Measurements from ENCODE around the gene ARL4D. TPM values are rescaled to one million over a fixed set of nuclear protein-coding genes. Genes with fewer than 3 reads are reported as not detected.

Gene ARL4D
- total and polyA plus RNA-seq, 2 donors (not counting 1 experiment from before 2014, with no cell fraction given), result 11.3 to 14.5 TPM

GRCh38 chr17:43405861-43406260, 7.1 kb downstream of the ARL4D start:
- H3K9me3 ChIP-seq (ENCODE audit: control extremely low read depth in 1 of 3, control insufficient read depth in 2 of 3, insufficient read depth in 1 of 3, low read length in 2 of 3), result no peaks in the 10 kb centered on the region
- H3K27me3 ChIP-seq (replicated peaks in 1 of 4; ENCODE audit: control extremely low read depth in 1 of 4, control insufficient read depth in 3 of 4, insufficient read depth in 4 of 4, low read length in 3 of 4), result no peaks in the 10 kb centered on the region
- intact Hi-C loops (cut with micrococcal nuclease), result no loop called here
- DNase-seq (no peak), ATAC-seq (ENCODE audit: low read depth) (no peak)
- no peaks in the 10 kb centered on the region for H3K79me2 ChIP-seq (ENCODE audit: control insufficient read depth, insufficient read depth, low read length)
- H3K27ac ChIP-seq (ENCODE audit: low read length in 2 of 2), result no peak overlapping the region
- no peak overlapping the region for H3K4me3 ChIP-seq (ENCODE audit: control extremely low read depth in 1 of 5, extremely low read depth in 1 of 5, insufficient read depth in 1 of 5, low read depth in 2 of 5, low read length in 4 of 5)
- H3K36me3 ChIP-seq (replicated peaks in 1 of 2; ENCODE audit: control extremely low read depth in 1 of 2, control insufficient read depth in 1 of 2, extremely low read depth in 1 of 2, insufficient read depth in 2 of 2, low read length in 1 of 2), result no peaks in the 10 kb centered on the region
- no peak overlapping the region for H2AFZ ChIP-seq (ENCODE audit: insufficient read depth, low read depth, low read length, poor library complexity, severe bottlenecking)
- ChIA-PET CTCF (interaction anchor here (1.0 to 1.8 kb wide), 2 partner anchors 10 to 11 kb away, joined by 4 to 5 read pairs; no protein-coding TSS in a partner anchor), POLR2A (no interaction called here)
- no peak overlapping the region for H3K4me3 Mint-ChIP-seq
- no peak overlapping the region for H3K4me2 ChIP-seq (replicated peaks; ENCODE audit: low read depth, low read length, poor library complexity, severe bottlenecking)
- H3K27me3 Mint-ChIP-seq, result peaks cover 3% of the 10 kb centered on the region
- no peaks in the 10 kb centered on the region for H3K9me3 Mint-ChIP-seq (ENCODE audit: insufficient read depth)
- no peak for TF ChIP-seq CTCF (IDR thresholded peaks at IDR 0.05)
- TF ChIP-seq EZH2 (IDR thresholded peaks at IDR 0.05; ENCODE audit: borderline replicate concordance, insufficient read depth, low read depth, low read length, poor library complexity, severe bottlenecking), result no peak
- H3K9ac ChIP-seq (ENCODE audit: low read length), result no peak overlapping the region
- H3K27ac Mint-ChIP-seq, result no peak overlapping the region
- H3K4me1 ChIP-seq (ENCODE audit: control insufficient read depth in 2 of 2, insufficient read depth in 2 of 2, low read length in 2 of 2), result peaks cover 5 to 16% of the 10 kb centered on the region in 2 donors
- peaks cover 20% of the 10 kb centered on the region for H3K4me1 Mint-ChIP-seq
- H4K20me1 ChIP-seq (ENCODE audit: control insufficient read depth, insufficient read depth, low read length, poor library complexity, severe bottlenecking), result no peaks in the 10 kb centered on the region

DNA sequence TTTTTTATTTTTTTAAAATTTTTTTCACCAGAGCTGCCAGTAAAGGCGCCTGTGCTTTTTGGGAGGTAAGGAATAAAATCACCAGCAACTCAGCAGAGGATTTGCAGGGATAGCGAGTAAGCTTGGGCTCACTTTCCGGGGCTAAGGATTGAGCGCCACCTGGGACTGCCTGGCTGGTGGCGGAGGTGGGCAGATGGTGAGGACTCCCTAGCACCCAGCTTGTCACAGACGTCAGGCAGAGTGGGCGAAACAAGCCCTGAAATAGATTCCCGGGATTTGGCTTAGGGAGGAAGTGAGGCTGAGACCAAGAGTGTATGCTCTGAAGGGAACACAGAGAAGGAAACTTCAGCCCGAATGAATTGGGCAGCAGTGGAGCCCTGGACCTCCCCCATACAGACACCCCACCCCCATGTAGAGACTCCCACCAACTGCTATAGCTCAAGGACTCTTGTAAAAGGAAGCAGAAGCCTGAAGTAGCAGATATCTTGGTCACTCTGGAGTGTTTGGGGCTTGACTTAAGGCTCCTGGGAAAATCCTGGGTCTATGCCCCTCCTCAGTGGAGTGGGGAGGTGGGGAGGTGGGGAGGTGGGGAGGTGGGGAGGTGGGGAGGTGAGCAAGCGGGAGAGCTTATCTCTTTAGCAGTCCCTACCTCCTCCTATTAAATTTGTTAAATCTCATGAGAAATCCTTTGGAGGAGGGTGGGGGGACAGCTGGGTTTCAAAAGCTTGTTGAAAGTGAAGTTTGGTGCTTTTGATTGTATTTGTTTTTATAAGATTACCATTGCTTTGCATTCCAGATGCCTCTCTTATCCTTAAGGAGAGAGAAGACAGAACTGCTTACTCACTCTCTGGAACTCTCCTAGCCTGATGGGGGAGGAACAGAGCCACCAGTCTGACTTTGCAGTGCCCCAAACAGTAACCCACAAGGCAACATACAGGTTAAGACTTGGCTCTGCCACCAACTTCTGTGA, 8.2 kb downstream of the ARL4D start:
- no peak for DNase-seq
- H3K4me3 ChIP-seq (ENCODE audit: control extremely low read depth in 1 of 5, extremely low read depth in 1 of 5, insufficient read depth in 1 of 5, low read depth in 2 of 5, low read length in 4 of 5), result no peak overlapping the region
- intact Hi-C loops (cut with micrococcal nuclease), result no loop called here
- WGBS (ENCODE audit: insufficient coverage), result 95% methylated on average over 5 of the region's 10 CpGs
- H3K4me1 Mint-ChIP-seq, result peaks cover 11% of the 10 kb centered on the region
- no peak overlapping the region for H2AFZ ChIP-seq (ENCODE audit: insufficient read depth, low read depth, low read length, poor library complexity, severe bottlenecking)
- no peaks in the 10 kb centered on the region for H3K27me3 ChIP-seq (replicated peaks in 1 of 4; ENCODE audit: control extremely low read depth in 1 of 4, control insufficient read depth in 3 of 4, insufficient read depth in 4 of 4, low read length in 3 of 4)
- H3K9me3 ChIP-seq (ENCODE audit: control extremely low read depth in 1 of 3, control insufficient read depth in 2 of 3, insufficient read depth in 1 of 3, low read length in 2 of 3), result no peaks in the 10 kb centered on the region
- no peak for TF ChIP-seq CTCF (IDR thresholded peaks at IDR 0.05)
- no peak for TF ChIP-seq EZH2 (IDR thresholded peaks at IDR 0.05; ENCODE audit: borderline replicate concordance, insufficient read depth, low read depth, low read length, poor library complexity, severe bottlenecking)
- no peak overlapping the region for H3K9ac ChIP-seq (ENCODE audit: low read length)
- H3K27ac ChIP-seq (ENCODE audit: low read length in 2 of 2), result no peak overlapping the region
- ChIA-PET CTCF (no interaction called here), POLR2A (interaction anchor here (0.5 kb wide), 1 partner anchor 9 kb away, joined by 4 read pairs; no protein-coding TSS in a partner anchor)
- H3K27ac Mint-ChIP-seq, result no peak overlapping the region
- no peaks in the 10 kb centered on the region for H3K79me2 ChIP-seq (ENCODE audit: control insufficient read depth, insufficient read depth, low read length)
- H3K9me3 Mint-ChIP-seq (ENCODE audit: insufficient read depth), result no peaks in the 10 kb centered on the region
- H3K4me3 Mint-ChIP-seq, result no peak overlapping the region
- no peaks in the 10 kb centered on the region for H3K36me3 ChIP-seq (replicated peaks in 1 of 2; ENCODE audit: control extremely low read depth in 1 of 2, control insufficient read depth in 1 of 2, extremely low read depth in 1 of 2, insufficient read depth in 2 of 2, low read length in 1 of 2)
- no peaks in the 10 kb centered on the region for H4K20me1 ChIP-seq (ENCODE audit: control insufficient read depth, insufficient read depth, low read length, poor library complexity, severe bottlenecking)
- H3K27me3 Mint-ChIP-seq, result peaks cover 4% of the 10 kb centered on the region
- no peak for ATAC-seq (ENCODE audit: low read depth)
- no peak overlapping the region for H3K4me2 ChIP-seq (replicated peaks; ENCODE audit: low read depth, low read length, poor library complexity, severe bottlenecking)
- peaks cover 0 to 7% of the 10 kb centered on the region in 2 donors for H3K4me1 ChIP-seq (ENCODE audit: control insufficient read depth in 2 of 2, insufficient read depth in 2 of 2, low read length in 2 of 2)
